Keratinocyte (primary cell): ENCODE results near the gene RBX1. TPM values are rescaled to one million over a fixed set of nuclear protein-coding genes. Genes with fewer than 3 reads are reported as not detected.

ENCODE experiments used
- DNase-seq: peaks from one replicate; pipeline ENCODE4 v3.0.0-alpha.2; 2011; ENCODE audit warnings: low read depth, missing footprints, low spot score
- FAIRE-seq: peaks from 2 replicates; lab custom pipeline; 2011; peaks lifted over from hg19 to GRCh38; lab: Jason Lieb, UNC
- H2AFZ ChIP-seq: 2 replicates; pipeline ENCODE4 v1.6.0; 2012; ENCODE audit warnings: low read length, control low read depth, inconsistent platforms; ENCODE audit not compliant: control insufficient read depth
- H3K27ac ChIP-seq: 2 replicates; pipeline ENCODE4 v1.5.1; 2011; ENCODE audit warnings: low read length; ENCODE audit not compliant: control insufficient read depth, insufficient read depth
- H3K27me3 ChIP-seq: 3 replicates; pipeline ENCODE4 v1.6.0; 2011; ENCODE audit warnings: low read length; ENCODE audit not compliant: control insufficient read depth, insufficient read depth; ENCODE audit errors: extremely low read depth
- H3K36me3 ChIP-seq, 2 experiments: 2 replicates in 1 of 2; 3 replicates in 1 of 2; pipeline ENCODE4 v1.5.1; 2011; ENCODE audit warnings: low read length in 2 of 2, mild to moderate bottlenecking in 1 of 2; ENCODE audit not compliant: control insufficient read depth in 2 of 2, insufficient read depth in 2 of 2; ENCODE audit errors: extremely low read depth in 1 of 2
- H3K4me1 ChIP-seq: 3 replicates; pipeline ENCODE4 v1.5.1; 2011; ENCODE audit warnings: low read length; ENCODE audit not compliant: control insufficient read depth, insufficient read depth; ENCODE audit errors: extremely low read depth
- H3K4me2 ChIP-seq: 3 replicates; pipeline ENCODE4 v1.6.0; 2011; ENCODE audit warnings: low read depth, low read length; ENCODE audit not compliant: control insufficient read depth, insufficient read depth; ENCODE audit errors: extremely low read depth
- H3K4me3 ChIP-seq, 3 experiments: fragments of 200-600 bp in 1 of 3; sonication (generic) in 1 of 3; 2 replicates in 2 of 3; 3 replicates in 1 of 3; pipeline ENCODE4 v1.5.1; 2011 to 2016; ENCODE audit warnings: low read length in 3 of 3, mild to moderate bottlenecking in 3 of 3, control low read depth in 2 of 3, inconsistent platforms in 1 of 3, low read depth in 1 of 3, mixed read lengths in 1 of 3, mixed run types in 1 of 3, moderate library complexity in 1 of 3; ENCODE audit not compliant: control insufficient read depth in 2 of 3, insufficient read depth in 2 of 3; ENCODE audit errors: extremely low read depth in 1 of 3
- H3K79me2 ChIP-seq: 2 replicates; pipeline ENCODE4 v1.6.0; 2012; ENCODE audit warnings: low read length; ENCODE audit not compliant: control insufficient read depth, insufficient read depth
- H3K9ac ChIP-seq: 3 replicates; pipeline ENCODE4 v1.6.0; 2011; ENCODE audit warnings: low read length; ENCODE audit not compliant: control insufficient read depth, insufficient read depth; ENCODE audit errors: extremely low read depth
- H3K9me1 ChIP-seq: 3 replicates; pipeline ENCODE4 v1.6.0; 2011; ENCODE audit warnings: low read length; ENCODE audit not compliant: control insufficient read depth, insufficient read depth; ENCODE audit errors: extremely low read depth
- H3K9me3 ChIP-seq: 2 replicates; pipeline ENCODE4 v1.5.1; 2012; ENCODE audit warnings: low read depth, low read length; ENCODE audit not compliant: control insufficient read depth
- H4K20me1 ChIP-seq: 3 replicates; pipeline ENCODE4 v1.6.0; 2011; ENCODE audit warnings: low read length; ENCODE audit not compliant: control insufficient read depth, insufficient read depth; ENCODE audit errors: extremely low read depth
- EZH2 ChIP-seq: IDR thresholded peaks from one replicate; pipeline ENCODE4 v1.6.1; 2012; ENCODE audit warnings: inconsistent platforms, mild to moderate bottlenecking, low read length, moderate library complexity
- dilution Hi-C: fragments of 300-500 bp; cut with MboI; formaldehyde crosslinking; loops from one replicate; pipeline ENCODE4 v1.7.0; 2020; ENCODE audit warnings: low sequenced_read_pairs; ENCODE audit not compliant: extremely low pct_ligation_motif_present
- polyA plus RNA-seq, 5 experiments: library from polyadenylated mRNA; depleted of rRNA in 3 of 5; stranded (reverse) in 3 of 5; stranded (forward) in 1 of 5; unstranded in 1 of 5; fragments of >200 nt; gene quantifications; 1 replicate in 1 of 5; 2 replicates in 3 of 5; 3 replicates in 1 of 5; pipeline versions ENCODE4 v1.2.1 to v1.2.3, GENCODE V29; 2011 to 2012; ENCODE audit warnings: missing spikeins in 2 of 5, low read depth in 1 of 5, low replicate concordance in 1 of 5
- TF ChIP-seq, protein P1 (sequence below), 3 experiments: IDR thresholded peaks in 1 of 3; conservative IDR thresholded peaks in 1 of 3; optimal IDR thresholded peaks in 1 of 3; 2 replicates in 2 of 3; 3 replicates in 1 of 3; pipeline versions ENCODE3 to v1.5.1; 2011; ENCODE audit warnings: low read length in 3 of 3, mild to moderate bottlenecking in 3 of 3, moderate library complexity in 2 of 3, control low read depth in 1 of 3, inconsistent platforms in 1 of 3; ENCODE audit not compliant: insufficient read depth in 2 of 3; ENCODE audit errors: extremely low read depth in 1 of 3

Gene RBX1
- polyA plus RNA-seq, 1 donor (not counting 4 experiments of a cell fraction or from before 2014, with no cell fraction given) = 143 TPM

DNA sequence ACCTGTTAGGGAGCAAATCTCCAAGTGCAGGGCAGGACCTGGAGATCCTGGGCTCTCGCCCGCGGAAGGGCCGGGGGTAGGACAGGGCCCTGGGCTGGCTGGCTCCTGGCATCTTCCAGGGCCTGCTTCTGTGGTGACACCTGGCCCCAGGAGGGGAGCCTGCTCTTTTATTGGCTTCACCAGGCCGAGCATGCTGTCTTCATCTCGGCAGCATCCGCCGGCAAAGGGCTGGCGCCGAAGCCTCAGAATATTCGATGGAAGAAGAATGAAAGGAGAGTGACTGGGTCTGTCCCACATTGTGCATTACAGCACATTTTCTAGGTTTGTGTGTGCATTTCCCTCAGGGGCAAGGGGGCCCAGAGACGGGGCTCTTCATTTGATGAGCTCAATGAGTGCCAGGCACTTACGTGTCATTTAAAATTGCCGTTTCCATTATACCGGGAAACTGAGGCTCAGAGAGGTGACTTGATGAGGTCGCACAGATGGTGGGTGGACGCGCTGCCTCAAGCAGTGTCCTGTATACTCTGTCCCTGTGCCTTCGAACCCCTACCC lies 70.0 kb downstream of the RBX1 start:
- H3K4me1 ChIP-seq = peaks cover 12% of the 10 kb centered on the region
- peak overlapping the region; percentile 94 for H2AFZ ChIP-seq
- no peaks in the 10 kb centered on the region for H3K9me3 ChIP-seq
- H3K9me1 ChIP-seq = no peaks in the 10 kb centered on the region
- peak overlapping the region; percentile 56 to 93 (median 77) for H3K4me3 ChIP-seq
- no peak for FAIRE-seq
- H3K9ac ChIP-seq = peak overlapping the region; percentile 81
- dilution Hi-C loops = no loop called here
- no peaks in the 10 kb centered on the region for H4K20me1 ChIP-seq
- no peaks in the 10 kb centered on the region for H3K79me2 ChIP-seq
- DNase-seq = no peak
- no peaks in the 10 kb centered on the region for H3K27me3 ChIP-seq
- H3K36me3 ChIP-seq = no peaks in the 10 kb centered on the region
- H3K27ac ChIP-seq = peak overlapping the region; percentile 79
- TF ChIP-seq EZH2 = no peak
- TF ChIP-seq, protein P1, sequence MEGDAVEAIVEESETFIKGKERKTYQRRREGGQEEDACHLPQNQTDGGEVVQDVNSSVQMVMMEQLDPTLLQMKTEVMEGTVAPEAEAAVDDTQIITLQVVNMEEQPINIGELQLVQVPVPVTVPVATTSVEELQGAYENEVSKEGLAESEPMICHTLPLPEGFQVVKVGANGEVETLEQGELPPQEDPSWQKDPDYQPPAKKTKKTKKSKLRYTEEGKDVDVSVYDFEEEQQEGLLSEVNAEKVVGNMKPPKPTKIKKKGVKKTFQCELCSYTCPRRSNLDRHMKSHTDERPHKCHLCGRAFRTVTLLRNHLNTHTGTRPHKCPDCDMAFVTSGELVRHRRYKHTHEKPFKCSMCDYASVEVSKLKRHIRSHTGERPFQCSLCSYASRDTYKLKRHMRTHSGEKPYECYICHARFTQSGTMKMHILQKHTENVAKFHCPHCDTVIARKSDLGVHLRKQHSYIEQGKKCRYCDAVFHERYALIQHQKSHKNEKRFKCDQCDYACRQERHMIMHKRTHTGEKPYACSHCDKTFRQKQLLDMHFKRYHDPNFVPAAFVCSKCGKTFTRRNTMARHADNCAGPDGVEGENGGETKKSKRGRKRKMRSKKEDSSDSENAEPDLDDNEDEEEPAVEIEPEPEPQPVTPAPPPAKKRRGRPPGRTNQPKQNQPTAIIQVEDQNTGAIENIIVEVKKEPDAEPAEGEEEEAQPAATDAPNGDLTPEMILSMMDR (optimal IDR thresholded peaks at IDR 0.05 in 1 of 3, IDR thresholded peaks at IDR 0.05 in 1 of 3, conservative IDR thresholded peaks at IDR 0.05 in 1 of 3; ENCODE audit: extremely low read depth in 1 of 3, insufficient read depth in 2 of 3, low read length in 3 of 3) = no peak
- peak overlapping the region; percentile 100 for H3K4me2 ChIP-seq

DNA sequence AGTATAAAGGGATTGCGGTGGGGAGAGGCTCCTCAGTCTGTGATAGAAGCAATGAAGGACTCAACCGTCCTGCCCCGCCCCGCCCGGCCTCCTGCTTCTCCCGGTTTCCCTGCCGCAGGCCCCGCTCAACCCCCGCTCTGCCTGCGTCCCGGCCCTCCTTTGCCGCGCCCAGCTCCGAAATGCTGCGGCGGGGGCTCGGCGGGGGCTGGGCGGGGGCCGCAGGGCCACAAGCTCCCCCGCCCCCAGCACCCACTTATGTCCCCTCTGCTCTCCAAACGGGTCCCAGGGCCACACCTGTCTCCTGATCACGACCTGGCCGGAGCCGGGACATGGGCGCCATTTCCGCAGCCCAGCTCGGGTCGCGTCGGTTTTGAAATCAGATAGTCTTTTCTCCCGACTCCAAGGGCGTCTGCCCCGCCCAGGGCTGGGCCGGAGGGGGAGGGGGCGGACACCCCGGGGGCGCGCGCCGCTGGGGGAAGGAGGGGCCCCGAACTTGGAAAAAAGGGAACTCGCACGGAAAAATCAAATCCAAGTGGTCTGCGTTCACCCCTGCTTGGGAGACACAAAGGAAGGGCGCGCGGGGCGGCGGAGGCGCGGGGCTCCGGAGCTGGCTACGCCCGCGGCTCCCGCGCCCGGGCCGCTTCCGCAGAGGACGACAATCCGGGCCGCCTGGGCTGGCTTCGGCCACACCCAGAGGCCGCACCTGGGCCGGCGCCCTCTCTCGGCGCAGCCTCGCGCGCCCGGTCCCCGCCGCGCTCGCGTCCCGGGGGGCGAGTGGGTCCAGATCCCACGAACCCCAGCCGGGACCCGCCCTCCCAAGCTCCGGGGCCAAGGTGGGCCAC lies 70.7 kb downstream of the RBX1 start:
- peak overlapping the region; percentile 79 for H3K27ac ChIP-seq
- no peak for FAIRE-seq
- dilution Hi-C loops = no loop called here
- H3K27me3 ChIP-seq = no peaks in the 10 kb centered on the region
- DNase-seq = no peak
- peak overlapping the region; percentile 100 for H3K4me2 ChIP-seq
- peak overlapping the region; percentile 94 for H2AFZ ChIP-seq
- H3K9me3 ChIP-seq = no peaks in the 10 kb centered on the region
- H3K36me3 ChIP-seq = no peaks in the 10 kb centered on the region
- TF ChIP-seq, protein P1 (optimal IDR thresholded peaks at IDR 0.05 in 1 of 3, IDR thresholded peaks at IDR 0.05 in 1 of 3, conservative IDR thresholded peaks at IDR 0.05 in 1 of 3; ENCODE audit: extremely low read depth in 1 of 3, insufficient read depth in 2 of 3, low read length in 3 of 3) = peak in 1 of 3 experiments; percentile 34
- no peak for TF ChIP-seq EZH2
- no peaks in the 10 kb centered on the region for H3K9me1 ChIP-seq
- H3K9ac ChIP-seq = peak overlapping the region; percentile 81
- H4K20me1 ChIP-seq = no peaks in the 10 kb centered on the region
- no peaks in the 10 kb centered on the region for H3K79me2 ChIP-seq
- peak overlapping the region; percentile 56 to 93 (median 77) for H3K4me3 ChIP-seq
- peaks cover 12% of the 10 kb centered on the region for H3K4me1 ChIP-seq
